HCT116 (cell line): ENCODE results near the gene CCDC63. TPM values are rescaled to one million over a fixed set of nuclear protein-coding genes. Genes with fewer than 3 reads are reported as not detected.

Experiments
- ATAC-seq: fragments of 200-7000 bp; cut with Tn5 transposase; 2 replicates; pipeline ENCODE4 v1.9.1; 2020; ENCODE audit warnings: mild to moderate bottlenecking, moderate library complexity
- BruUV-seq: library from RNA; stranded (reverse); fragments of 400-500 nt; replicated peaks from 2 replicates; lab custom pipeline; 2021; lab: Mats Ljungman, UMichigan
- CTCF ChIA-PET: fragments of 300-600 bp; sonication (Branson Sonifier 250); formaldehyde crosslinking; loops from one replicate; lab custom pipeline; 2021; ENCODE audit warnings: antibody characterized with exemption; lab: Charles Lee
- POLR2A ChIA-PET: fragments of 300-600, 350-600 bp; sonication (Branson Sonifier 250); formaldehyde crosslinking; loops from one replicate; lab custom pipeline; 2021; ENCODE audit warnings: antibody characterized with exemption; lab: Charles Lee
- RAD21 ChIA-PET, 2 experiments: fragments of 300-600 bp; sonication (Branson Sonifier 250); formaldehyde crosslinking; loops; one replicate each; lab custom pipeline; 2023; ENCODE audit warnings: low total read pairs in 2 of 2; ENCODE audit not compliant: uncharacterized antibody in 2 of 2, unreplicated experiment in 2 of 2, low non-redundant PET in 1 of 2; lab: Charles Lee
- DNase-seq: peaks from one replicate; pipeline ENCODE4 v3.0.0-alpha.2; 2010; ENCODE audit warnings: low read depth, low spot score
- H2AFZ ChIP-seq: fragments of 200-600 bp; shearing (Covaris generic), sonication (generic); 2 replicates; pipeline ENCODE4 v1.6.1; 2017; ENCODE audit warnings: low read depth, mixed run types, mixed read lengths, antibody characterized with exemption, low read length; ENCODE audit not compliant: poor library complexity, severe bottlenecking
- H3K27ac ChIP-seq: 2 replicates; pipeline ENCODE4 v1.5.1; 2012; ENCODE audit warnings: low read depth, low read length
- H3K27me3 ChIP-seq: fragments of 200-600 bp; sonication (generic); 2 replicates; pipeline ENCODE4 v1.6.1; 2016; ENCODE audit warnings: mixed run types, low read length, mixed read lengths; ENCODE audit not compliant: insufficient read depth
- H3K36me3 ChIP-seq, 2 experiments: fragments of 200-500 bp in 1 of 2; fragments of 200-600 bp in 1 of 2; sonication (Bioruptor generic) in 1 of 2; sonication (generic) in 1 of 2; 2 replicates each; pipeline versions ENCODE4 v1.5.1 to v1.6.1; 2014 to 2016; ENCODE audit warnings: low read length in 2 of 2, inconsistent platforms in 1 of 2, mixed read lengths in 1 of 2, mixed run types in 1 of 2; ENCODE audit not compliant: insufficient read depth in 2 of 2, control insufficient read depth in 1 of 2
- H3K4me1 ChIP-seq, 2 experiments: fragments of 200-600 bp in 1 of 2; sonication (generic) in 1 of 2; 2 replicates each; pipeline versions ENCODE4 v1.5.1 to v1.6.1; 2012 to 2017; ENCODE audit warnings: low read length in 2 of 2, inconsistent platforms in 1 of 2, mild to moderate bottlenecking in 1 of 2, mixed read lengths in 1 of 2, mixed run types in 1 of 2, moderate library complexity in 1 of 2; ENCODE audit not compliant: insufficient read depth in 2 of 2, control insufficient read depth in 1 of 2
- H3K4me2 ChIP-seq: fragments of 200-600 bp; sonication (generic); 2 replicates; pipeline ENCODE4 v1.6.1; 2017; ENCODE audit warnings: mixed run types, low read length, mixed read lengths
- H3K4me3 ChIP-seq, 2 experiments: fragments of 200-600 bp in 1 of 2; sonication (generic) in 1 of 2; replicated peaks in 1 of 2; 2 replicates each; pipeline ENCODE4 v1.5.1; 2011 to 2016; ENCODE audit warnings: low read length in 2 of 2, control low read depth in 1 of 2, low read depth in 1 of 2, mild to moderate bottlenecking in 1 of 2, mixed read lengths in 1 of 2, mixed run types in 1 of 2
- H3K79me2 ChIP-seq: fragments of 200-600 bp; sonication (generic); 2 replicates; pipeline ENCODE4 v1.6.1; 2017; ENCODE audit warnings: mild to moderate bottlenecking, mixed run types, low read length, moderate library complexity, mixed read lengths; ENCODE audit not compliant: insufficient read depth
- H3K9ac ChIP-seq: fragments of 200-600 bp; sonication (generic); 2 replicates; pipeline ENCODE4 v1.6.1; 2016; ENCODE audit warnings: low read length, mixed read lengths
- H3K9me2 ChIP-seq: fragments of 200-600 bp; sonication (generic), shearing (Covaris generic); 2 replicates; pipeline ENCODE4 v1.6.1; 2017; ENCODE audit warnings: mixed run types, mild to moderate bottlenecking, moderate library complexity; ENCODE audit not compliant: insufficient read depth
- H3K9me3 ChIP-seq, 2 experiments: fragments of 200-500 bp in 1 of 2; fragments of 200-600 bp in 1 of 2; sonication (Bioruptor generic) in 1 of 2; sonication (generic) in 1 of 2; 2 replicates each; pipeline ENCODE4 v1.6.1; 2014 to 2017; ENCODE audit warnings: low read length in 2 of 2, mixed read lengths in 2 of 2, inconsistent platforms in 1 of 2, low read depth in 1 of 2, mild to moderate bottlenecking in 1 of 2, mixed run types in 1 of 2, moderate library complexity in 1 of 2; ENCODE audit not compliant: control insufficient read depth in 1 of 2, insufficient read depth in 1 of 2
- H4K20me1 ChIP-seq: fragments of 200-600 bp; sonication (generic), shearing (Covaris generic); 2 replicates; pipeline ENCODE4 v1.6.1; 2017; ENCODE audit warnings: mixed run types, mild to moderate bottlenecking, moderate library complexity; ENCODE audit not compliant: insufficient read depth
- CBX3 ChIP-seq: IDR thresholded peaks from 2 replicates; pipeline ENCODE4 v1.6.1; 2012; ENCODE audit warnings: low read depth
- EGR1 ChIP-seq: IDR thresholded peaks from 2 replicates; pipeline ENCODE4 v1.6.1; 2012; ENCODE audit warnings: low read depth
- ELF1 ChIP-seq: IDR thresholded peaks from 2 replicates; pipeline ENCODE4 v1.6.1; 2012; ENCODE audit warnings: low read depth, borderline replicate concordance
- JUND ChIP-seq: IDR thresholded peaks from 2 replicates; pipeline ENCODE4 v1.6.1; 2012
- POLR2A ChIP-seq: IDR thresholded peaks from 2 replicates; pipeline ENCODE4 v1.7.0; 2011; ENCODE audit warnings: borderline replicate concordance; ENCODE audit not compliant: insufficient read depth, insufficient read length; ENCODE audit errors: extremely low read depth
- POLR2AphosphoS5 ChIP-seq: IDR thresholded peaks from 2 replicates; pipeline ENCODE4 v1.6.1; 2011; ENCODE audit warnings: mild to moderate bottlenecking, low read depth, low read length, moderate library complexity
- RAD21 ChIP-seq: IDR thresholded peaks from 2 replicates; pipeline ENCODE4 v1.6.1; 2012; ENCODE audit warnings: low read depth, mild to moderate bottlenecking
- SIN3A ChIP-seq: IDR thresholded peaks from 2 replicates; pipeline ENCODE4 v1.6.1; 2012; ENCODE audit warnings: low read depth
- SRF ChIP-seq: IDR thresholded peaks from 2 replicates; pipeline ENCODE4 v1.6.1; 2012; ENCODE audit warnings: low read depth
- TCF7L2 ChIP-seq: IDR thresholded peaks from 2 replicates; pipeline ENCODE4 v1.7.0; 2011; ENCODE audit warnings: borderline replicate concordance, inconsistent platforms; ENCODE audit not compliant: insufficient read depth, insufficient read length; ENCODE audit errors: extremely low read depth
- YY1 ChIP-seq: IDR thresholded peaks from 2 replicates; pipeline ENCODE4 v1.6.1; 2011; ENCODE audit warnings: low read length, low read depth, moderate library complexity, mild to moderate bottlenecking; ENCODE audit not compliant: insufficient replicate concordance; ENCODE audit errors: extremely low read depth
- ZNF274 ChIP-seq: fragments of 200-500 bp; sonication (Bioruptor generic); IDR thresholded peaks from 2 replicates; pipeline ENCODE4 v1.6.1; 2014; ENCODE audit warnings: mild to moderate bottlenecking, low read depth, low read length, inconsistent platforms
- intact Hi-C: fragments of 100-400 bp; cut with micrococcal nuclease; formaldehyde crosslinking; loops from 2 replicates; pipeline ENCODE4 v1.10.0; 2022
- total RNA-seq: library from RNA; stranded (reverse); gene quantifications from one replicate; pipeline ENCODE4 v1.2.1, GENCODE V29; 2021; ENCODE audit not compliant: unreplicated experiment
- TF ChIP-seq, protein P1 (sequence below), 3 experiments: fragments of 200-600 bp in 1 of 3; sonication (generic) in 1 of 3; IDR thresholded peaks in 2 of 3; conservative IDR thresholded peaks in 1 of 3; 2 replicates each; pipeline ENCODE4 v1.5.1; 2012 to 2017; ENCODE audit warnings: low read depth in 2 of 3, low read length in 2 of 3, antibody characterized with exemption in 1 of 3, borderline replicate concordance in 1 of 3, control low read depth in 1 of 3, mild to moderate bottlenecking in 1 of 3, mixed read lengths in 1 of 3, mixed run types in 1 of 3, moderate library complexity in 1 of 3; ENCODE audit not compliant: insufficient read depth in 1 of 3
- TF ChIP-seq, protein P2 (sequence below): IDR thresholded peaks from 2 replicates; pipeline ENCODE4 v1.6.1; 2012
- TF ChIP-seq, protein P3 (sequence below): IDR thresholded peaks from 2 replicates; pipeline ENCODE4 v1.6.1; 2012
- TF ChIP-seq, protein P4 (sequence below): IDR thresholded peaks from 2 replicates; pipeline ENCODE4 v1.6.1; 2012; ENCODE audit warnings: low read depth

The CCDC63 gene
- total RNA-seq, 1 experiment from 2014 or later, result 0.47 TPM

DNA sequence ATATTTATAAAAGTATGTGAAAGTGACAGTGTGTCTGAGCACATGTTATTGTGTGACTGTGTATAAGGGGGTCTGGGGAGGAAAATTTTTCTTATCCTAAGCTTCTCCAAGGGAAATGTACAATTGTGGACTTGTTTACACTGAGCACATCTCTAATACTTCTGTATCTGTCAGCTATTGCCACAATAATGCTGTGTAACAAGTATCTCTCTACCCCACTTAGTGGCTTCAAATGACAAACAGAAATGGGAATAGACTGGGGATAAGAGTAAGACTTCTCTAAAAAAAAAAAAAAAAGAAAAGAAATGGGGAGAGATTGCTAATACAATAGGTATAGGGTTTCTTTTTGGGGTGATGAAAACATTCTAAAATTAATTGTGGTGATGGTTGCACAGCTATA, 44.3 kb upstream of the CCDC63 start:
- ATAC-seq, result no peak
- H3K79me2 ChIP-seq, result no peaks in the 10 kb centered on the region
- no peak for TF ChIP-seq POLR2A
- TF ChIP-seq, all 23 proteins: peak for 0
- BruUV-seq, result no TSS peak
- Histone ChIP-seq H2AFZ (no peak overlapping the region), H3K4me1 (no peaks in the 10 kb centered on the region), H3K4me3 (no peak overlapping the region), H3K27me3 (no peaks in the 10 kb centered on the region), H3K27ac (no peak overlapping the region), H3K36me3 (no peaks in the 10 kb centered on the region), H3K4me2 (no peak overlapping the region), H3K9ac (no peak overlapping the region), H4K20me1 (no peaks in the 10 kb centered on the region), H3K9me3 (peaks cover 5 to 9% of the 10 kb centered on the region in 2 experiments; a peak in 1 of 4 replicates), H3K9me2 (no peaks in the 10 kb centered on the region)
- DNase-seq, result no peak
- intact Hi-C loops, result no loop called here
- CTCF ChIA-PET, result no interaction called here
- RAD21 ChIA-PET, result no interaction called here
- POLR2A ChIA-PET, result no interaction called here

DNA sequence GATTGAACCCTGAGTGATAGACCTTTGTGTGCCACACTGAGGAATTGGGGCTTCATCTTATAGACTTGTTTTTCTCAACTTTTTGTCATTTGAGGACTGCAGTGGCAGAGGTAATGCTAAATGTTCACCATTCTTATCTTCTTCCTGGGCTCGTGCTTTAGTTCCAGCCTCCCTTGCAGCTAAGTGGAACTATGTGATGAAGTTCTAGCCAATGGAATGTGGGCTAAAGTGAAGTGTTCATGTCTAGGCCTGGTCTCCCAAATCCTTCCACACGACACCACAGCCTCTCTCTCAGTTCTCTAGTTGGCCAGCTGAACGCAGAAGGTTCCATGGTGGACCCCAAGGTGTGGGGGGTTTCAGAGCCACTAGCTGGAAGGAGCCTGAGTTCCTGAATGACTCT, 42.4 kb upstream of the CCDC63 start:
- intact Hi-C loops, result no loop called here
- Histone ChIP-seq H3K27me3 (no peaks in the 10 kb centered on the region), H3K4me3 (no peak overlapping the region), H3K36me3 (no peaks in the 10 kb centered on the region), H3K4me2 (no peak overlapping the region), H4K20me1 (no peaks in the 10 kb centered on the region), H3K9me3 (peaks cover 5 to 9% of the 10 kb centered on the region in 2 experiments; a peak in 1 of 4 replicates), H3K9me2 (no peaks in the 10 kb centered on the region), H2AFZ (no peak overlapping the region), H3K4me1 (no peaks in the 10 kb centered on the region), H3K79me2 (no peaks in the 10 kb centered on the region), H3K27ac (no peak overlapping the region), H3K9ac (no peak overlapping the region)
- DNase-seq, result no peak
- no peak for ATAC-seq
- ChIA-PET RAD21 (no interaction called here), CTCF (no interaction called here), POLR2A (no interaction called here)
- BruUV-seq, result no TSS peak
- TF ChIP-seq, protein P1, sequence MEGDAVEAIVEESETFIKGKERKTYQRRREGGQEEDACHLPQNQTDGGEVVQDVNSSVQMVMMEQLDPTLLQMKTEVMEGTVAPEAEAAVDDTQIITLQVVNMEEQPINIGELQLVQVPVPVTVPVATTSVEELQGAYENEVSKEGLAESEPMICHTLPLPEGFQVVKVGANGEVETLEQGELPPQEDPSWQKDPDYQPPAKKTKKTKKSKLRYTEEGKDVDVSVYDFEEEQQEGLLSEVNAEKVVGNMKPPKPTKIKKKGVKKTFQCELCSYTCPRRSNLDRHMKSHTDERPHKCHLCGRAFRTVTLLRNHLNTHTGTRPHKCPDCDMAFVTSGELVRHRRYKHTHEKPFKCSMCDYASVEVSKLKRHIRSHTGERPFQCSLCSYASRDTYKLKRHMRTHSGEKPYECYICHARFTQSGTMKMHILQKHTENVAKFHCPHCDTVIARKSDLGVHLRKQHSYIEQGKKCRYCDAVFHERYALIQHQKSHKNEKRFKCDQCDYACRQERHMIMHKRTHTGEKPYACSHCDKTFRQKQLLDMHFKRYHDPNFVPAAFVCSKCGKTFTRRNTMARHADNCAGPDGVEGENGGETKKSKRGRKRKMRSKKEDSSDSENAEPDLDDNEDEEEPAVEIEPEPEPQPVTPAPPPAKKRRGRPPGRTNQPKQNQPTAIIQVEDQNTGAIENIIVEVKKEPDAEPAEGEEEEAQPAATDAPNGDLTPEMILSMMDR (IDR thresholded peaks at IDR 0.05 in 2 of 3, conservative IDR thresholded peaks at IDR 0.05 in 1 of 3; ENCODE audit: borderline replicate concordance in 1 of 3, insufficient read depth in 1 of 3, low read depth in 2 of 3, low read length in 2 of 3), result no peak
- no peak for TF ChIP-seq CBX3
- no peak for TF ChIP-seq ELF1
- TF ChIP-seq, protein P2, sequence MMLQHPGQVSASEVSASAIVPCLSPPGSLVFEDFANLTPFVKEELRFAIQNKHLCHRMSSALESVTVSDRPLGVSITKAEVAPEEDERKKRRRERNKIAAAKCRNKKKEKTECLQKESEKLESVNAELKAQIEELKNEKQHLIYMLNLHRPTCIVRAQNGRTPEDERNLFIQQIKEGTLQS, result no peak
- TF ChIP-seq YY1, result no peak
- no peak for TF ChIP-seq RAD21
- no peak for TF ChIP-seq EGR1
- no peak for TF ChIP-seq JUND
- no peak for TF ChIP-seq SRF
- TF ChIP-seq POLR2A, result no peak
- no peak for TF ChIP-seq ZNF274
- TF ChIP-seq TCF7L2, result no peak
- TF ChIP-seq, protein P3, sequence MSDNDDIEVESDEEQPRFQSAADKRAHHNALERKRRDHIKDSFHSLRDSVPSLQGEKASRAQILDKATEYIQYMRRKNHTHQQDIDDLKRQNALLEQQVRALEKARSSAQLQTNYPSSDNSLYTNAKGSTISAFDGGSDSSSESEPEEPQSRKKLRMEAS, result no peak
- TF ChIP-seq SIN3A, result no peak
- no peak for TF ChIP-seq POLR2AphosphoS5
- TF ChIP-seq, protein P4, sequence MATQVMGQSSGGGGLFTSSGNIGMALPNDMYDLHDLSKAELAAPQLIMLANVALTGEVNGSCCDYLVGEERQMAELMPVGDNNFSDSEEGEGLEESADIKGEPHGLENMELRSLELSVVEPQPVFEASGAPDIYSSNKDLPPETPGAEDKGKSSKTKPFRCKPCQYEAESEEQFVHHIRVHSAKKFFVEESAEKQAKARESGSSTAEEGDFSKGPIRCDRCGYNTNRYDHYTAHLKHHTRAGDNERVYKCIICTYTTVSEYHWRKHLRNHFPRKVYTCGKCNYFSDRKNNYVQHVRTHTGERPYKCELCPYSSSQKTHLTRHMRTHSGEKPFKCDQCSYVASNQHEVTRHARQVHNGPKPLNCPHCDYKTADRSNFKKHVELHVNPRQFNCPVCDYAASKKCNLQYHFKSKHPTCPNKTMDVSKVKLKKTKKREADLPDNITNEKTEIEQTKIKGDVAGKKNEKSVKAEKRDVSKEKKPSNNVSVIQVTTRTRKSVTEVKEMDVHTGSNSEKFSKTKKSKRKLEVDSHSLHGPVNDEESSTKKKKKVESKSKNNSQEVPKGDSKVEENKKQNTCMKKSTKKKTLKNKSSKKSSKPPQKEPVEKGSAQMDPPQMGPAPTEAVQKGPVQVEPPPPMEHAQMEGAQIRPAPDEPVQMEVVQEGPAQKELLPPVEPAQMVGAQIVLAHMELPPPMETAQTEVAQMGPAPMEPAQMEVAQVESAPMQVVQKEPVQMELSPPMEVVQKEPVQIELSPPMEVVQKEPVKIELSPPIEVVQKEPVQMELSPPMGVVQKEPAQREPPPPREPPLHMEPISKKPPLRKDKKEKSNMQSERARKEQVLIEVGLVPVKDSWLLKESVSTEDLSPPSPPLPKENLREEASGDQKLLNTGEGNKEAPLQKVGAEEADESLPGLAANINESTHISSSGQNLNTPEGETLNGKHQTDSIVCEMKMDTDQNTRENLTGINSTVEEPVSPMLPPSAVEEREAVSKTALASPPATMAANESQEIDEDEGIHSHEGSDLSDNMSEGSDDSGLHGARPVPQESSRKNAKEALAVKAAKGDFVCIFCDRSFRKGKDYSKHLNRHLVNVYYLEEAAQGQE, result no peak
